Kidney (tissue), 14 donors: ENCODE results near the gene KCNJ18. TPM values are rescaled to one million over a fixed set of nuclear protein-coding genes. Genes with fewer than 3 reads are reported as not detected.
"Not testable (repeated sequence)": the region's sequence is repeated elsewhere in the genome, so short reads cannot be mapped to it uniquely, and the experiment has no call there.

Source experiments
- DNase-seq, 5 donors: peaks; one replicate each; pipeline ENCODE4 v3.0.0-alpha.2; 2013 to 2020
- FAIRE-seq: peaks from 2 replicates; lab custom pipeline; 2012; peaks lifted over from hg19 to GRCh38; lab: Jason Lieb, UNC
- H3K27ac ChIP-seq, 2 donors: one replicate each; pipeline ENCODE4 v1.7.0; 2013; ENCODE audit warnings: low read depth in 2 of 2, low read length in 2 of 2, inconsistent platforms in 1 of 2
- H3K27me3 ChIP-seq: one replicate; pipeline ENCODE4 v1.7.1; 2013; ENCODE audit warnings: low read length, inconsistent platforms; ENCODE audit not compliant: control insufficient read depth, insufficient read depth
- H3K36me3 ChIP-seq, 3 donors: one replicate each; pipeline versions ENCODE4 v1.7.0 to v1.7.1; 2013; ENCODE audit warnings: low read length in 3 of 3, control low read depth in 1 of 3, inconsistent platforms in 1 of 3; ENCODE audit not compliant: insufficient read depth in 3 of 3, control insufficient read depth in 2 of 3
- H3K4me1 ChIP-seq, 3 donors: one replicate each; pipeline versions ENCODE4 v1.7.0 to v1.7.1; 2013; ENCODE audit warnings: low read length in 3 of 3, inconsistent platforms in 1 of 3, low read depth in 1 of 3; ENCODE audit not compliant: control insufficient read depth in 2 of 3, insufficient read depth in 2 of 3
- H3K4me3 ChIP-seq, 3 donors: one replicate each; pipeline versions ENCODE4 v1.7.0 to v1.8.1; 2013; ENCODE audit warnings: low read length in 3 of 3, control low read depth in 1 of 3, inconsistent platforms in 1 of 3
- H3K9ac ChIP-seq, 3 donors: one replicate each; pipeline versions ENCODE4 v1.7.0 to v1.7.1; 2013; ENCODE audit warnings: low read length in 3 of 3, control low read depth in 1 of 3, inconsistent platforms in 1 of 3
- H3K9me3 ChIP-seq, 3 donors: one replicate each; pipeline versions ENCODE4 v1.7.0 to v1.7.1; 2013; ENCODE audit warnings: low read length in 3 of 3, control low read depth in 1 of 3, inconsistent platforms in 1 of 3; ENCODE audit not compliant: control insufficient read depth in 2 of 3, insufficient read depth in 1 of 3
- CTCF ChIP-seq: IDR thresholded peaks from 3 replicates; pipeline ENCODE4 v1.5.1; 2012; ENCODE audit warnings: mild to moderate bottlenecking, moderate library complexity, borderline replicate concordance; ENCODE audit not compliant: insufficient read depth; ENCODE audit errors: extremely low read depth
- intact Hi-C: fragments of 100-400 bp; cut with DNase I; formaldehyde crosslinking; loops from one replicate; pipeline ENCODE4 v1.11.1; 2022
- polyA plus RNA-seq: library from polyadenylated mRNA; stranded (reverse); fragments of 350-450 nt; fragmentation: Illumina TruSeq; extraction: RNeasy Lipid Tissue Mini Kit (QIAGEN cat#74804); gene quantifications from one replicate; pipeline ENCODE4 v1.2.3, GENCODE V29; 2014; ENCODE audit warnings: low read depth, low replicate concordance; ENCODE audit not compliant: insufficient read depth
- total RNA-seq: library from RNA; stranded (reverse); fragmentation: NEBNext Ultra II Directional; extraction: Animal tissue kit (Norgen Biotek cat#: 25700); gene quantifications from one replicate; pipeline ENCODE4 v1.2.1, GENCODE V29; 2021
- donor health status: control.
- donor health status: control.
- donor health status: control.
- donor health status: control.
- donor health status: control.
- donor health status: DM: yes; HTN: yes; CAD: no.
- donor health status: Normal renal cell carcinoma (clear cell type).

The KCNJ18 gene
- total and polyA plus RNA-seq, 2 donors from 2014 or later: not detected

- Histone ChIP-seq H3K4me1 (no peaks in the 10 kb centered on the region), H3K27me3 (no peaks in the 10 kb centered on the region), H3K36me3 (no peaks in the 10 kb centered on the region), H3K27ac (no peak overlapping the region), H3K9ac (no peak overlapping the region), H3K9me3 (no peaks in the 10 kb centered on the region), H3K4me3 (no peak overlapping the region)
- DNase-seq (peak in 1 of 5 donors; percentile 65), FAIRE-seq (no peak)
- intact Hi-C loops: loop anchor here (2.0 kb wide), 1 partner anchor 287 kb away; no protein-coding TSS in a partner anchor
- TF ChIP-seq CTCF: no peak
Observed at GRCh38 chr17:21687136-21687953, 5.0 kb upstream of the KCNJ18 start.

- DNase-seq: peak in 1 of 5 donors; percentile 63
- H3K9ac ChIP-seq: no peak overlapping the region
- no peaks in the 10 kb centered on the region for H3K27me3 ChIP-seq
- FAIRE-seq: no peak
- intact Hi-C loops: no loop called here
- no peaks in the 10 kb centered on the region for H3K4me1 ChIP-seq
- no peaks in the 10 kb centered on the region for H3K36me3 ChIP-seq
- no peak for TF ChIP-seq CTCF
- no peaks in the 10 kb centered on the region for H3K9me3 ChIP-seq
- H3K4me3 ChIP-seq: no peak overlapping the region
- no peak overlapping the region for H3K27ac ChIP-seq
Observed at GRCh38 chr17:21688293-21688949, 3.9 kb upstream of the KCNJ18 start.

GRCh38 chr17:21689604-21690003 is 2.7 kb upstream of the KCNJ18 start:
- peak in 1 of 5 donors; percentile 55 for DNase-seq
- Histone ChIP-seq H3K27me3 (no peaks in the 10 kb centered on the region), H3K4me3 (no peak overlapping the region), H3K36me3 (no peaks in the 10 kb centered on the region), H3K4me1 (no peaks in the 10 kb centered on the region), H3K9ac (no peak overlapping the region), H3K27ac (no peak overlapping the region), H3K9me3 (no peaks in the 10 kb centered on the region)
- FAIRE-seq: no peak
- intact Hi-C loops: no loop called here
- TF ChIP-seq CTCF: no peak

- H3K36me3 ChIP-seq, H3K4me1 ChIP-seq, H3K27ac ChIP-seq, H3K4me3 ChIP-seq, H3K27me3 ChIP-seq, H3K9ac ChIP-seq, H3K9me3 ChIP-seq, intact Hi-C loops, FAIRE-seq: not testable (repeated sequence)
- peak in 1 of 5 donors; percentile 35 for DNase-seq
Observed at GRCh38 chr17:21690811-21691210, 1.5 kb upstream of the KCNJ18 start.

GRCh38 chr17:21691481-21691880 is 842 bp upstream of the KCNJ18 start:
- H3K4me3 ChIP-seq, H3K9me3 ChIP-seq, H3K27ac ChIP-seq, H3K36me3 ChIP-seq, H3K4me1 ChIP-seq, FAIRE-seq, H3K27me3 ChIP-seq, H3K9ac ChIP-seq, intact Hi-C loops: not testable (repeated sequence)
- peak in 1 of 5 donors; percentile 41 for DNase-seq

- peak in 1 of 5 donors; percentile 49 for DNase-seq
Observed at GRCh38 chr17:21692704-21693065, 362 bp downstream of the KCNJ18 start.

More at GRCh38 chr17:21692704-21693065, 362 bp downstream of the KCNJ18 start:
- intact Hi-C loops, FAIRE-seq, H3K4me1 ChIP-seq, H3K9me3 ChIP-seq, H3K27me3 ChIP-seq, H3K36me3 ChIP-seq, H3K9ac ChIP-seq, H3K27ac ChIP-seq, H3K4me3 ChIP-seq: not testable (repeated sequence)
